HG03064 (cell line): Measurements from ENCODE around the gene NHP2.

Source experiments
- ATAC-seq: cut with Tn5 transposase; IDR thresholded peaks from one replicate; pipeline ENCODE4 v1.9.1; 2021; ENCODE audit warnings: low read depth; ENCODE audit not compliant: unreplicated experiment

The NHP2 gene

DNA sequence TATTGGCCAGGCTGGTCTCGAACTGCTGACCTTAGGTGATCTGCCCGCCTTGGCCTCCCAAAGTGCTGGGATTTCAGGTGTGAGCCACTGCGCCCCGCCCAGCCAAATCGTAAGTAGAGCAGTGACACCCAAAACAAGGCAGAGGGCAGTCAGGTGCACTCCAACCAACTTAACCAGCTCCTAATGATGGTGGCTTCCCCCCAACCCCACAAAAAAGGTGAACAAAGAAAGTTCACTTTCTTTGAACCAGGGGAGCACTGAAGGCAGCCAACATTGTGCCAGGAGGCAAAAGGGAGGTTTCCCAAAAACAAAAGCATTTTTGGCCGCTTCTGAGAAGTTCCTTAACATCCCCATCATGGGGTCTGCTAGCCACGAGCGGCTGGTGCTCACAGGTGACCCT lies 23.9 kb upstream of the NHP2 start:
- ATAC-seq = no peak

- ATAC-seq = no peak
Observed at GRCh38 chr5:178176791-178177190, 23.1 kb upstream of the NHP2 start.

DNA sequence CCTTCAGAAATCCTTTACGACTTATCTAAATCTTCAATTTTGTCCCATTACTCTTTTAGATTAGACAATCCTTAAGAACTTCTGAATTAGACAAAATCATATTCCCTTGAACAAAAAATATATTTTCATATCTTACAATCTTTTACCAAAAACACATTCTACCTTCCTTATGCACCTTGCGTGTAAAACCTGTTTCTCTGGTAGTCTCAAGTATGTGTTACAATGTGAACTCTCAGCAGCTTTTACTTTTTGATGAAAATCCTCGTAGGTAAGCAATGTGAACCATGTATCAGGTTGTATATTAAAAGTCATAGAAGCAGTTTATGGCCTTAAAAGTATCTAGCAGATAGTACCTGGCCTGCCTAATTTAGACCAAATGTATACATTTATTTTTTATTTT lies 20.8 kb upstream of the NHP2 start:
- ATAC-seq = no peak

- ATAC-seq = no peak
Observed at GRCh38 chr5:178170455-178170854, 16.8 kb upstream of the NHP2 start.

- ATAC-seq = no peak
Observed at GRCh38 chr5:178165581-178165980, 11.9 kb upstream of the NHP2 start.

GRCh38 chr5:178163772-178164735 lies 10.4 kb upstream of the NHP2 start:
- ATAC-seq = peak; percentile 84

GRCh38 chr5:178162481-178162880 lies 8.8 kb upstream of the NHP2 start:
- no peak for ATAC-seq

- ATAC-seq = no peak
Observed at GRCh38 chr5:178160176-178160575, 6.5 kb upstream of the NHP2 start.

- no peak for ATAC-seq
Observed at GRCh38 chr5:178155065-178155464, 1.4 kb upstream of the NHP2 start.

- ATAC-seq = no peak
Observed at GRCh38 chr5:178152491-178153444, 917 bp downstream of the NHP2 start.

GRCh38 chr5:178150977-178151734 lies 2.5 kb downstream of the NHP2 start:
- no peak for ATAC-seq

- ATAC-seq = no peak
Observed at GRCh38 chr5:178149199-178149932, 4.3 kb downstream of the NHP2 start.

DNA sequence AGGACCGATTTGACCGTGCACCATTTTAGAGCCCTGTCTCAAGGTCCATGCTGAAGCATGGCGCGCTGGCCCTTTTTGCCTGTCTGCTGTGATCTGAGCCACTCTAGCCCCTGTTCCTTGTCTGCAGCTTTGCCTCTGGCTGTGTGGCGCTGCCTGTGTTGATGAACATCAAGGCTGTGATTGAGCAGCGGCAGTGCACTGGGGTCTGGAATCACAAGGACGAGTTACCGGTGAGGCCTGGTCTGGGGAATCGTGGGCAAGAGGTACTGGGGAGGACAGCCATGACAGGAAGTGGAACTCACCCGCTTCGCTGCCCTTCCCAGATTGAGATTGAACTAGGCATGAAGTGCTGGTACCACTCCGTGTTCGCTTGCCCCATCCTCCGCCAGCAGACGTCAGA lies 6.3 kb downstream of the NHP2 start:
- ATAC-seq = no peak

DNA sequence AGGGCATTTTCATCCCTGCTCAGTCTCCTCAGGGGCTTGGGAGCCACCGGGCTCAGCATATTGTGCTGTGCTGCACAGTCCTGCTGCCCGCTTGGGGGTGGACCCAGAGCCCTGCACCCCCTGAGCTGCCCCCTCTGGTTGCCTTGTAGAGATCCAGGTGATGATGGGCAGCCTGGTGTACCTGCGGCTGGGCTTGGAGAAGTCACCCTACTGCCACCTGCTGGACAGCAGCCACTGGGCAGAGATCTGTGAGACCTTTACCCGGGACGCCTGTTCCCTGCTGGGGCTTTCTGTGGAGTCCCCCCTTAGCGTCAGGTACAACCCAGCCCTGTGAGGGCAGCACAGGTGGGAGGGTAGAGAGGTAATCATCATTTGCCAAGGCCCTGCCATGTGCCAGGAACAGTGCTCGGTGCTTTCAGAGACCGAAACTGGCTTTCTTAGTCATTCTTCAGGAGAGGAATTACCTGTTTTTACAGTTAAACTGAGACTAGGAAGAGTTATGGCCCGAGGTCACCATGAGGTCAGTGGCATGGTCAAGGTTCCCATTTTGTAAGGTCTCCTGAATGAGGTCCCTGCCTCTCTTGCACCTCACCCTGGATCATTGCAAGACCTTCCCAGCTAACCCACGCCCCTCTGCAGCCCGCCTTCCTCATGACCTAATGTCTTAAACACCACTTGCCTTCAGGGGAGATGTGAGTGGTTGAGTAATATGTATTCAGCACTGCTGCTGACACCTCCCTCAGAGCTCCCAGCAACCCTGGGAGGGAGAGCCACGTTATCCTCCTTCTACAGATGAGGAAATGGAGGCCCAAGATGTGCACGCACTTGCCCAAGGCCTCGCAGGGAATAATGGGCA lies 7.5 kb downstream of the NHP2 start:
- peak; percentile 53 for ATAC-seq

- ATAC-seq = no peak
Observed at GRCh38 chr5:178143901-178144300, 9.8 kb downstream of the NHP2 start.

DNA sequence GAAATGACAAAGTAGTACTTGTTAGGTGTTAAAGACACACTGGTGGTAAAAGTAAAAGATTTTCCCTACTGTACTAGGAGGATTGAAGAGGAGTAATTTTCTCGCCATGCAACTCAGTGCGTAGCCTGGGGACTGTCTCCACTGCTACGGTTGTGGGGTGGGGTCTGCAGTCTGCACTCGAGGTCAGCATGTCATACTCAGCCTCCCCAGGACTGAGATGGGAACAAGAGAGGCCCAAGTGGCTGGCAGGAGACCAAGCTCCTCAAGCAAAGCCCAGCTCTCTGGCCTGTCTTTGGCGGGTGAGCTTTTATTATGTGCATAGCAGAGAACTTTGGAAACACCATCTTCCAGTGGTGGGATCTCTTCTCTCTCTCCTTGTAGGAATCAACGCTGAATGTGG lies 10.4 kb downstream of the NHP2 start:
- ATAC-seq = no peak

DNA sequence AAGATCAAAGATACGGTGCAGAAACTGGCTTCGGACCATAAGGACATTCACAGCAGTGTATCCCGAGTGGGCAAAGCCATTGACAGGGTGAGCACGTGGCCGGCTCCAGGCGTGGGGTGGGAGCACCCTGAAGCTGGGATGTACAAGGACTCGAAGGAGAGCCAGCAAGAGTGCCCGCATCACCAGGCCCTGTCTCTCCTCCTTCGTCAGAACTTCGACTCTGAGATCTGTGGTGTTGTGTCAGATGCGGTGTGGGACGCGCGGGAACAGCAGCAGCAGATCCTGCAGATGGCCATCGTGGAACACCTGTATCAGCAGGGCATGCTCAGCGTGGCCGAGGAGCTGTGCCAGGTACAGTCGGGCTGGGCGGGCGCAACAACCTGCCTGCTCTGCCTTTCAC lies 11.0 kb downstream of the NHP2 start:
- ATAC-seq = no peak

DNA sequence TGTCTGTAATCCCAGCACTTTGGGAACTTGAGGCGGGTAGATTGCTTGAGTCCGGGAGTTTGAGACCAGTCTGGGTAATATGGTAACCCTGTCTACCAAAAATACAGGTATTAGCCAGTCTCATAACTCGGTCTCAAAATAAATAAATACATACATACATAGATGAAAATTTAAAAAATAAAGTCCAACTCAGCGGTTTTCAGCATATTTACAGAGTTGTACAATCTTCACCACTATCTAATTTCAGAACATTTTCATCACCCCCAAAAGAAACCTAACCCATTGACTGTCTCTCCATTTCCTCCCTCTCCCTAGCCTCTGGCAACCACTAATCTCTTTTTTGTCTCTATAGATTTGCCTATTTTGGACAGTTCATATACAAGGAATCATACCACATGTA lies 12.1 kb downstream of the NHP2 start:
- no peak for ATAC-seq

DNA sequence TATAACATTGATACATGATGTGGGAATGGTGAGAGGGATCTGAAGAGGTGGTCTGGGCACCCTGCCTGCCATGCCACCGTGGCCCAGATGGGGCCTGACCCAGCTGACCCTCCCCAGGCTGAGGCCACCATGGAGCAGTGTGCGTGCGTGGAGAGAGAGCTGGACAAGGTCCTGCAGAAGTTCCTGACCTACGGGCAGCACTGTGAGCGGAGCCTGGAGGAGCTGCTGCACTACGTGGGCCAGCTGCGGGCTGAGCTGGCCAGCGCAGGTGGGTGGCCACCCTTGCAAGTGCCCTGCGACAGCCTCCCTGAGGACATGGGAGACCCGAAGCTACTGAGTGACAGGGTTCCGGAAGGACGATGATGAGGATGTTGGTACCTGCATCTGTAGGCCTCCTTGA lies 15.7 kb downstream of the NHP2 start:
- no peak for ATAC-seq
